ENCODE data around the gene CENPVL3.
"Not testable (repeated sequence)": the region's sequence is repeated elsewhere in the genome, so short reads cannot be mapped to it uniquely, and the experiment has no call there.

CENPVL3 gene

DNA sequence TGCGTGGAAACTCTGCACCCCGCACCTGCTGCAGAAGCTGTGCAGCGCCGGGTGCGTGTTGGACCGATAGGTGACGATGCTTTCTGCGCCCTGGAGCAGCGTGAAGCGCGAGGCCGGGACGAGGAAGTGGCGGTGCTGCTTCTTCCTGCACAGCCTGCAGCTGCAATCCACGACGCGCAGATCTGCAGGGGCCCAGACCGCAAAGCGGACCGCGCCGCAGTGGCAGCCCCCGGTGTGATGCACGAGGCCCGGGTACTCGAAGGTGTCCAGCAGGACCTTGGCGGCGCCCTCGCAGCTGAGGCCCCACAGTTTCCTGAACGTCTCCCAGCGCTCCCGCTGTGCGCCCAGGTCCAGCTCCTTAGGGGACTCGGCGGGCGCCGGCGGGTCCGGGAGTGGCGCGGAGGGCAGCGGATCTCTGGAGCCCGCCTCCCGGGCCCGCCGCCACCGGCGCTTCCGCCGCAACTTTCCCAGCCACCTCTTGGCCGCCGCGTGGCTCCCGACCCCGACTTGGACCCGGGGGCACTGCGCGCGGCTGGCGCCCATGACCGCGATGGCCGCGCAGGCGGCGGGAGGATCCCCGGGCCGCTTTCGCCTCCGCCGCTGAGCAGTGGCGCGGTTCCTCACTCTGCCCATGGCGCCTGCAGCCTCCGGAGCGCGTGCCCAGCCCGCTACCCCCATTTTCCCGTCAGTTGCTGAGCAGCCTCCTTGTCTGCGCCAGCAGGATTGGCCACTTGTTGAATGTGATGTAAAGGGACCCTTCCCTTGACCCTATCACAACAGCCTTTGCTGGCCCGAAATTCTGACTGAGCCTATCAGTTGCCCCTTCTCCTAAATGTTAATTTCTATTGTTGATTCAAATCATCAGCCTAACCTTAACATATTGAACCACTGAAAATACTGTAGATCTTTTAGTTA, at the start of gene CENPVL3:
Gene CENPVL3 (minus strand): TSS at position 672 of the 915 bp plus-strand sequence. CDS start 39 bp downstream, at position 633.
- not testable (repeated sequence) for DNase-seq

DNA sequence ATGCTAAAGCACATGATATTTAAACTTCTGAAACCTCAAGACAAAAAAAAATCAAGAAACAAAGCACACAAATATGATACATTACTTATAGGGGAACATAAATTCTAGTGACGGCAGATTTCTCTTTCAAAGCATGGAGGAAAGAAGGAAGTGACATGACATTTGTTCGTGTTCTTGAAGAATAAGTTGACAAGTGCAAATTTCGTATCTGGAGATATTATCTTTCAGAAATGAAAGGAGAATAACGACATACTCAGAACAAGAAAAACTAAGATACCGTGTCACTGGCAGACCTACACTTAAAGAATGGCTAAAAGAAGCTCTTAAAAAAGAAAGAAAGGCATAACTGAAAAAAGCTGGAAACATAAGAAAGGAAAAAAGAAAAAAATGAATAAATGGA, 47.3 kb upstream of the CENPVL3 start:
- DNase-seq, result no peak

DNA sequence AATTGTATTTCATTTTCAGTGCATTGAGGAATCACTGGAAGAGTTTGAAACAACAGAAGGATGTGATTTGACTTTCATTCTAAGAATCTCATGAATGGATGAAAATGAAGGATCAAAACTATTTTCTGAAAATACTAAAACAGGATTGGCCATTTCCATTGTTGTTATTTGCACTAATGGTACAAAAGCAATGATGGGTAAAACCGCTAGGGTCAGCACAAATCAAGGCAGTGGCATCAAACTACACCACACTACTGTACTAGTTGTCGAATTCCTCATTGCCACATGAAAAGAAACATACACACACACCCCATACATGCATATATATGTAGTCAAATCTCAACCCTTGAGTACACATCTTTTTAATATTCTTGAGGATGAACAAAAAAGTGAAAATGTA, 24.7 kb upstream of the CENPVL3 start:
- DNase-seq, result no peak

DNA sequence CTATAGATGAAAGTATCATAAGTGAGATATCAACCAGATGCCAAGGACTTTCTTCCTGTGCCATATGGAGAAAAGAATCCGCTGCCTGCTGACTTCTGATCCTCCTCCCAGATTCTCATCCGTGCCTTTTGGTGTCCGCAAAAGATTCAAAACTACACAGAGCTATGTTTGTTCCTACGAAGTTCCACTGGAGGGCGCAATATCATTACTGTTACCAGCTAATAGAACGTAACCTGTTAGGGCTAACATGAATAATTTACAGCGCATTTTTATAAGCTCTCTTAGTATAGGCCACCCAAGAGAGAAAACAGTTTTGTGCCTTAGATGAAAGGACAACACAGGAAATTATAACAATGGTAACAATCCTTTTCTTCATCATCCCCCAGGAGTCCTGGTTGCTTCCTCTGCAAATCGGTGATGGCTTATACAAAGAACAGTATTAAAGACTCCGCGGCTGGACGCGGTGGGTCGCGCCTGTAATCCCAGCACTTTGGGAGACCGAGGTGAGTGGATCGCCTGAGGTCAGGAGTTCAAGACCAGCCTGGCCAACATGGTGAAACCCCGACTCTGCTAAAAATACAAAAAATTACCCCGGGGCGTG, 22.8 kb upstream of the CENPVL3 start:
- DNase-seq, result no peak

DNA sequence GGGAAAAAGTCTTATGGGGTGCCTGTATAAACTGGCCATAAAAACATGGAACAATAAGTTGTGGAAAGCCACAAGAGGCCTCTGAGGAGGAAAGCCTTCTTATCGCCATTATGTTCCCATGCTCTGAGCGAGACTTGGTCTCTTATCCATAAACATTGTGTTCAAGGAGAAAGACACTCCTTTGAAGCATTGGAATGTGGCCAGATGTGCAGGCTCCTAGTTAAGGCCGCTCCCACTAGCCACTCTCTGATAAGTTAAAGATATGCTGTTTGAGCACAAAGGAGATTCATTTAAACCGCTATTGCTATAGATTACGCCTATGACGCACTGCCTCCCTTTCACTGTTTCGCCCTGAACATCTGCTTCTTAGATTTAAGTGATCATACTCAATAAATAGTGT, 17.8 kb upstream of the CENPVL3 start:
- DNase-seq, result not testable (repeated sequence)

DNA sequence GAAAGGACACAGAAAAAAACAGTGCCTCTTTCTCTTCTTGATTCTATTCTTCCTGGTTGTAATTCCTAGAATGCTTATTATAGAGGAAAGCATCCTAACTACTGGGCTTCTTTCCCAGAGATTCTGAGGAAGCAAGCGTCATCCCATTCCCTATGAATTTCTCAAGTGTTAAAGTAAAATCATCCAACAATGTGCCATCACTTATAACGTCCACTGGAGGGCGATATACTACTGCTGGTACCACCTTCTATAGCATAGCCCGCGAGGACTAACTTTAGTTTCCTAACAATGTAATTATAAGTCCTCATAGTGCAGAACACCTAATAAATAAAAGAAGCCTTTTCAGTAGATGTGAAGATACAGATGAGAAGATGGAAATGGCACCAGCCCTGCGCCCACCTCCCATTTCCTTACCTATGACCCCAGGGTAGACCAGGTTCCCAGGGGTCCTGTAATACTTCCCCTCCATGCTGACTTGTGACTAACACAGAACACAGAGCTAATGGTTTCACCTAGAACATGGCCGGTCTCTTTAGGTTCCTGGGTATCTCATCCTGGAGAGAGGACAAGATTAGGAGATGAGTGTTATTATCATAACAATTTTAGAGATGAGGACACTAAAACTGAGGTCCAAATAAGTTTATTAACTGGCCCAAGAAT, 4.2 kb downstream of the CENPVL3 start:
- DNase-seq, result no peak

DNA sequence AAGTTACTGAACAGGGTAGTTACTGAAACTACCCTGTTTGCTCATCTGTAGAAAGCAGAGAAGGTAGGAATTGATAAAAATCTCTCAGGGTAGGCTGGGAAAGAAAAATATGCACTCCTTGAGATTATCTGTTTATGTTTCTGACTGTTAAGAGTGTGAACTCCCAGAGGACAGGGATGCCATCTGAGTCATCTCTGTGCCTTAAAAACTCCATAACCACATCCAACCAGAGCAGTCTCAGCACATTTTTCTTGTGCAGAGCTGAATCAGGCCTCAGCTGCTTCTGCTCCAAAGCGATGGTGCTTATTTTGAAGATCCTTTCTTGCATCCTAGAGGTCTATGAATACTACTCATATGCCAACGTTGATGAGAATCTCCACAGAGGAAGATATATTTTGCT, 9.9 kb downstream of the CENPVL3 start:
- DNase-seq, result no peak

DNA sequence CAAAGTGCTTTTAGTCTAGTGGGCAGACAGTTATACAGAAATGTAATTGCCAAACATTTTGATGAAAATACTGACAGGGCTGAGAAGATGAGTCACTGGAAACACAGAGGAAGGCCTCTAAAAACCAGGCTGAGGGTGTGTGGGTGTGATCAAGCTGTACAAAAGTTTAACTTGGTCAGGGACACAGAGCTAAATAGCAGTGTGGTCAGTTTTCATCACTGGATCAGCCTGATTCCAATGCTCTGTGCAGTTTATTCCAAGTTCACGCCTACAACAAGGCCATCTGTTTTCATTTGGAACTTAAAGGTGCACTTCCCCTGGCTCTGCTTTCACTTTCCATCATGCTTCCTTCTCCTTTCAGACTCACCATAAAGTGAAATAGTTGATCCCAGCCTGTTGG, 10.6 kb downstream of the CENPVL3 start:
- DNase-seq, result no peak

DNA sequence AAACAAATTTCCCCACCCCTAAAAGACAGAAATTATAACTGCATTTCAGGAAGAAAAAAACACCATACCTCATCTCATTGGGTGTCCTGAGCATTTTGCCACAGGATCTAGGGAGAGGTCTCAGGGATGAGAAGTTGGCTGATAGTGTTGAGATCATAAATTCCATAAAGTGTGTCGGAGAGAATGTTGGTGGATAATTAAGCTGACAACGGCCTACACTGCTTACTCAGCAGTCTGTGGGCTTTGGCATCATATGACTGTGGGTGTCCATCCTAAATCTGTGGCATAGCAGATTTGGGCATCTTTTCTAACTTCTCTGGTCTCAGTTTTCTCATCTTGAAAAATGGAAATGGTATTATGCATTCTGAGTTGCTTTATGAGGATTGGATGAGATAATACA, 12.3 kb downstream of the CENPVL3 start:
- no peak for DNase-seq

DNA sequence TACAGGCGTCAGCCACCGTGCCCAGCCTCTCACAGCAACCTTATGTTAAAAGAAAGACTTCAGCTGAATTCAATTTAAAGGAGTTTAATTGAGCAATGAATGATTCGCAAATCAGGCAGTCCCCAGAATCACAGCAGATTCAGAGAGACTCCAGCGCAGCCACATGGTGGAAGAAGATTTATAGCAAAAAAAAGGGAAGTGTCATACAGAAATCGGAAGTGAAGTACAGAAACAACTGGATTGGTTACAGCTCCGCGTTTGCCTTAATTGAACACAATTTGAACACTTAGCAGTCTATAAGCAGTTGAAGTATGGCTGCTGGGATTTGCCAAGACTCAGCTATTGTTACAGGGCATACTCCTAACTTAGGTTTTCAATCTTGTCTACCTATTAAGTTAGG, 19.8 kb downstream of the CENPVL3 start:
- no peak for DNase-seq

DNA sequence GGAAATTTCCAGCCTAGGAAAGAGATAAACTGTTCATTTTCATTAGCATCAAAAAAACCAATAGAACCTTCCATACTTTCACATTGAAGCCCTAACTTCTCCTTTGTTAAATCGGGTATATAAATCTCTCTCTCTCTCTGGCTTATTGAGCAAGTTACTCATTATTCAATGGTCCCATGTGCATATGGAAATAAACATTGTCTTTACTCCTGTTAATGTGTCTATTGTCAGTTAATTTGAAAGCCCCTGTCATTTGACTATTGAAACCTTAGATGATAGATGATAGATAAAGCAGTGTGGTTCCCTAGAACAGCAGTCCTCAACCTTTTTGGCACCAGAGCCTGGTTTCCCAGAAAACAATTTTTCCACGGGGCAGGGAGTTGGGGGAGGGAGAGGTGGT, 46.8 kb downstream of the CENPVL3 start:
- no peak for DNase-seq

DNA sequence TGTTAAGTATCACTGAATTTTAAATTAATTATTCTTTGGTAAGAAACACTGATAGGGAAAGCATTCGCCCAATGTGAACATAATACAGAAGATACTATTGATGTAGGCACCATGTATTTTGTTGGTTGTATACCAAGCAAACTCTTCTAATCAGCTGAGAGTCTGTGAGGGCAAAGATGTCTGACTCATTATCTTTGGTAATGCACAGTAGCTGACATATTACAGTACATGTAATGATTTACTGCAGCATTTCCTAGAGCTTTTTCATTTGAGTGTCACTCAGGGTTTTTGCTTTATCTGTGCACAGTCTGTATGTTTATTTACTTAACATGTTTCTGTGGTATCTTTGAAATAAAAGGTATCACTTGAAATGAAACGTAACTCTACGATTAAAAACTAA, 49.2 kb downstream of the CENPVL3 start:
- DNase-seq, result no peak

DNA sequence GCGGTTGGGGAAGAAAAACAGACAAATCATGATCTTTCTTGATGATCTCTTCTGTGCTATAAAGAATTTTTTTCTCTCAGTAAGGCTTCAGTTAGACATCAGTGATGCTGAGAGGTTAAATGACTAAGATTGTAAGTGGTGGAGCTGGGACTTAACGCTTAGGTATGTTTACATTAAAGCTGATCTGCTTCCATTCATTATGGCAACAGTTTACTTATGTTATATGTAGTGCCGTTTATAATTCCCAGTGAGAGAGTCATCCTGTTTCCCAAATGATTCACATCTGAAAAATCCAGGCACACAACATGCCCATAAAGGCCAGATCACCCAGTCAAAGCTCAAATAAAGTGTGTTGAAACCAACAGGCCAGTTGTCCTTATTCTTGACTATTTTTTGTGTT, 50.1 kb downstream of the CENPVL3 start:
- no peak for DNase-seq

Measured in T1000 (cell line).